HG02798 (cell line): ENCODE measurements around the gene CADM3.

Experiments
- ATAC-seq: cut with Tn5 transposase; IDR thresholded peaks from one replicate; pipeline ENCODE4 v1.9.1; 2021; ENCODE audit warnings: mild to moderate bottlenecking; ENCODE audit not compliant: unreplicated experiment, poor library complexity

The CADM3 gene

DNA sequence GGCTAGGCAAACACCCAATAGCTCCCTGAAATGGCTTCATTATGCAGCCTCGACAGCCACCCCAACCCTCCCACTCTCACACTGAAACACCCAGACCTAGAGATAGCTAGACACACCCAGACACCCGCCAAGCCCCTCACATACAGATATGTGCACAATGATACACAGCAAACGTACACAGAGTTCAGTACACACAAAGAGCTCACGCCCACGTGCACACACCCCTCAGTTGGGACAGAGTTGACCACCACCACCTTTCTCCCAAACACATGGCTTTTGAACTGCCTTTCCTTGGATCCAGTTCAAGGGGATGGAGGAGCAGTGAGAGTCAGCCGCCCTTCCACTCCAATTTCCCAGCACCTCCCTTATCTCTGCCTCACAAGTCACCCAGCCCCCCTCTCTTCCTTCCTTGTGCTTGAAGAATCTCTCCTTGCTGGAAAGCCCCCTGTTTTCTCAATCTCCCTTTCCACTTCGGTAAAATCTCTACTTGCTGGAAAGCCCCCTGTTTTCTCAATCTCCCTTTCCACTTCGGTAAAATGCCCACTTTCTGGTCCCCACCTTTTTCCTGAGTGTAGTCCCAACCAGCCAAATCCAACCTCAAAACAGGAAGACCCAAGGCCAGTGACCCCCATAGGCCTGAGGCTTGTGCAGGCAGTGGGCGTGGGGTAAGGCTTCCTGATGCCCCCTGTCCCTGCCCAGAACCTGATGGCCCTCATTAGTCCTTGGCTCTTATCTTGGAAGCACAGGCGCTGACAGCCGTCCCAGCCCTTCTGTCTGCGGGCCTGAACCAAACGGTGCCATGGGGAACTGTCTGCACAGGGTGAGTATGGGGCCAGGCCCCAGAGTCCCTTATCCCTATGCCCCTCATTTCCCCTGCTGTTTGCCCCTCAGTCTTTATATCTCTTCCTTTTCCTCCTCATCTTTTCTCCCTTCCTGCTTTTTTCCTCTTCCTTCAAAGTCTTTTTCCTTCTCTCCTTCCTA, 33.0 kb downstream of the CADM3 start, which contains the start of gene ACKR1:
TSS of gene ACKR1 (plus strand) at position 715 of the 981 bp plus-strand sequence. CDS start at position 800, 85 bp downstream.
- no peak for ATAC-seq

GRCh38 chr1:159205225-159205624, 33.8 kb downstream of the CADM3 start:
- no peak for ATAC-seq

- ATAC-seq = no peak
Measured at GRCh38 chr1:159206110-159206509, 34.7 kb downstream of the CADM3 start.

- ATAC-seq = no peak
Measured at GRCh38 chr1:159207080-159207479, 35.7 kb downstream of the CADM3 start.

GRCh38 chr1:159207774-159208173, 36.4 kb downstream of the CADM3 start:
- no peak for ATAC-seq

DNA sequence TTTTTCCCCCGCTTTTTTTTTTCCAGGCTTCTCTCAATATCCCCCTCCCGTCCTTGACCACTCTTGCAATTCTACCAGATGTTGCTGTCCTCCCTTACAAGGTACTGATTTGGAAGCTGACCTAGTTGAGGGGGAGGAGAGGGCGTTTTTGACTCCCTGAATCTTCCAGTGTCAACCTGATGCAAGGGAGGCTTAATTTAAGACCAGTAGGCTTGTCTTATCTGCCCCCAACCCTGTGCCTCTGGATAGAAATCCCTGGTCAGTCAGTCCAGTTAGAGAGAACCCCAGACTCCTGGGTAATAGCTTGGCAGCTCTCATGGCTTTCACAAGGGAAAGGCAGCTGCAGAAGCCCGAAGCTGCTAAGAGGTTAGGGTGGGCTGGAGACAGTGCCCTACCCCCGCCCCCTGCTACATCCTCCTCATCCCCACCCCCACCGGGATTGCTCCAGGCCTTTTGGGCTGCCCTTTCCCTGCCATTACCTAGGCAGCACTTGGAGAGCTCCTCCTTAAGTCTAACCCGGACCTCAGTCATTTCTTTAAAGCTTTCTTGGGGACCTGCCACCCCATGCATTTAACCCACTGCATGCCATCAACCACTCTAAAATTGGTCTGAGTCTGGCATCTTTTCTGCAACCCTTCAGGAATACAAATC, 36.9 kb downstream of the CADM3 start:
- no peak for ATAC-seq

GRCh38 chr1:159209061-159209460, 37.6 kb downstream of the CADM3 start:
- no peak for ATAC-seq

GRCh38 chr1:159211331-159212136, 40.1 kb downstream of the CADM3 start:
- peak; percentile 48 for ATAC-seq

GRCh38 chr1:159212596-159212995, 41.2 kb downstream of the CADM3 start:
- no peak for ATAC-seq

GRCh38 chr1:159214149-159214760, 42.8 kb downstream of the CADM3 start:
- ATAC-seq = peak; percentile 65

- ATAC-seq = no peak
Measured at GRCh38 chr1:159218649-159219636, 47.5 kb downstream of the CADM3 start.

- ATAC-seq = no peak
Measured at GRCh38 chr1:159222075-159222865, 50.9 kb downstream of the CADM3 start.

DNA sequence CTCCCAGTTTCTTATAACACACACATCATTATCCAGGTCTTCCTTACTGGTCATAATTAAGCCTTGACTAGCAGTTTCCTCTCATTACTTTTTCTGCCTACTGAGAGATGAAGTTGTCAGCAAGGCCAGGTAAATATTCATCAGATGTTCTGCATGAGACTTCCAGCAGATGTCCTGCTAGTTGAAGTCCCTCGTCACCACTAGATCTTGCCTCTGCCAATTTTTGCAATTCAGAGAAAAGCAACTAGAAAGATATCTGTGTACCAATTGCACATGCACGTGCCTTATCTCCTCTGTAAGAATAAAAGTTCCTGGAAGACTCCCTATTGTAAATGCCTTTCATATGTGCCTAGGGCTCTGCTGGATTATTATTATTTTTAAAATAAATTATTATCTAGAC, 51.6 kb downstream of the CADM3 start:
- no peak for ATAC-seq

DNA sequence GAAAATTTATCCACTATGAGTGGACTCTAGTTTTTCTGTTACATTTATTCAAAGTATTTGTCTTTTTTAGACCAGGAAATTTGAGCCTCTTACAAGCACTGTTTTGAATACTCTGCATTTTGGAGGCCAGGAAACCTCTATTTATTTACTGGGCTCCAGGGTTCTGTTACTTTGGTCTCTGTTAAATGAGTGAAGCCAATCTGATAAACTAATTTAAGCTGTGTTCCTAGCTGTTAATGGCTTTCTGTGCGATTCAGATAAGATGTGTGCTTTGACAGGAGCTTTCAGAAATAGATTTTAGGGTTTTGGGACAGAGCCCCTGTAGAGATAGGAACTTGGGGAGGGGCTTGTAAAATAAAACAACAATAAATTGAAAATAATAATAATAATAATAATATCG, 57.1 kb downstream of the CADM3 start:
- no peak for ATAC-seq

DNA sequence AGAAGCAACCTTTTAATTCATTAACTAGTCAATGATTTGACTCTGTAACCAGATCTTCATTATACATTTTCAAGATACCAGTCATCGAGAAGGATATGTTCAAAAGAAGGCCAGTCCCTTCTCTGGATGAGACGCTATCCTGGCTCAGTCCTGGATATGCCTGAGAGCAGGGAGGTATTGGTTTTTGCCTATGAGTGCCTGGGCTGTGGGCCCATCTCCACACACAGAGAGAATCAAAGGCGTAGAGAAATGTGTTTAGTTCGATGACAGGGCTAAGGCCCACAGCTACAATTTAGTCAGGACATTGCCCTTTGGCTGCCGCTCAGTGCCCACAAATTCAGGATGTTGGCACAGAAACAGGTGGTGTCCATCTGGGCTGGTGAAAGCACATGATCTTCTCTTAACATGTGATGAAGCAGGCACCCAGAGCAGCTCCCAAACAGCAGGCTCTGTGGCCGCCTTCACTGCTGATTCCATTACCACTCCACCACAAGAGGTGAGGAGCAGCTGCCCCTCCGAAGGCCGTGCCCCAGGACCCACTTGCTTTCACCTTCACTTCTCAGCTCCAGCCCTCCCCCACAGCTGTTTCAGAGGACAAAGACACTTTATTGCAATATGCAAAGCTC, 58.0 kb downstream of the CADM3 start:
- ATAC-seq = no peak

DNA sequence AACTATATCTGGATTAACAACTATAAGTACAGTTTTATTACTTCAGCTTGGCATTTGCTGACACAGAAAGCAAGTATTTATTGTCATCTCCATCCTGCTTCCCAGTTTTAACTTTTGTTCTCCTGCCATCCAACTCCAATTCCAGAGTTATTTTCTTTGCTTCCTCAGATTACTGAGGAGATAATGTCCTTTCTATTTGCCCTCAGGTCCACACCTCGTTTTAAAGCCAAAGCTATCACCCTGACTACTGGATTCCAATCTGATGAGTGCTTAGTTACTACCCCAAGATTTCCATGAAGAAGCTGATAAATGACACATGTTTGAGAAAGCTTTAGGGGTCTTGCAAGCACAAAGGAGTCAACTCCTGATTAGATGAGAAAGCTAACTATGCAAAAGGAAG, 58.5 kb downstream of the CADM3 start:
- ATAC-seq = no peak

DNA sequence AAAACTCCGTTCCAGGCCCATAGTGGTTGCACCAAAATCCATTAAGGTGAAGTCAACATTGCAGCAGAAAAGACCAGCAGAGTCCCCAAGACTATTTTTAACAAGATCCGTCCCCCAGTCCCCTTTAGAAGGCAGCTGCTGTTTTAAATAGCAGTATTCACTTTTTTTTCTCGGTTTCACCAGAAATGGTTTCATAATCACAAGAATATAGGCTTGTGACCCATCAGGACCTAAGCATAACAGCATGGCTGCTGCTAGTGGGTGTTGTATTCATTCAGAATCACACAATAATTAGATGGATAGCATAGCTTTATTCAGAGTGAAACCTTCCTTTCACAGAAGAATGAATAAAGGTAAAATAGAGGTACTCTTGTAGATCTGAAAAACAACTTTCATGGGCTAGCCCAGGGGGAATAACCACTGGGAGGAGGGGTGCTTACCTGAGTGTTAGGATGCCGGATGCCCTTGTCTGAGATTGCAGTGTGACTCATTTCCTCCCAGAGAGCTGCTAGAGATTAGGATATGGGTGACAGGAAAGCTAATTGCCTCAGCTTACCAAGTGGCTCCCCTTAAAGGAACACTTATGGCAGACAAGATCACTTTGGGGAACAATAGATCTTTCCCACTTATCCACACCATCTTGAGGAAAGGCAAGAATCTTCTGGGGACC, 68.3 kb downstream of the CADM3 start:
- ATAC-seq = peak; percentile 90
